ENCODE measurements around the gene UGT1A4. TPM values are rescaled to one million over a fixed set of nuclear protein-coding genes. Genes with fewer than 3 reads are reported as not detected.

Gene UGT1A4
- total RNA-seq, 2 donors from 2014 or later: 0.93 to 1.8 TPM

- no peak overlapping the region for H3K9ac ChIP-seq (ENCODE audit: low read depth in 2 of 2, low read length in 2 of 2)
- no peaks in the 10 kb centered on the region for H3K36me3 ChIP-seq
- DNase-seq: no peak
- no peak overlapping the region for H3K27ac ChIP-seq
- intact Hi-C loops (cut with DNase I): no loop called here
- H3K4me1 ChIP-seq: no peaks in the 10 kb centered on the region
- TF ChIP-seq CTCF (IDR thresholded peaks at IDR 0.05): no peak
- no peak overlapping the region for H3K4me3 ChIP-seq
- H3K27me3 ChIP-seq: no peaks in the 10 kb centered on the region
- no peaks in the 10 kb centered on the region for H3K9me3 ChIP-seq
Measured at GRCh38 chr2:233799716-233800115, 81.2 kb downstream of the UGT1A4 start.

- H3K9ac ChIP-seq (ENCODE audit: low read depth in 2 of 2, low read length in 2 of 2): no peak overlapping the region
- no peak overlapping the region for H3K4me3 ChIP-seq
- H3K36me3 ChIP-seq: no peaks in the 10 kb centered on the region
- no peak for DNase-seq
- H3K4me1 ChIP-seq: no peaks in the 10 kb centered on the region
- H3K27me3 ChIP-seq: no peaks in the 10 kb centered on the region
- intact Hi-C loops (cut with DNase I): no loop called here
- TF ChIP-seq CTCF (IDR thresholded peaks at IDR 0.05): no peak
- no peak overlapping the region for H3K27ac ChIP-seq
- H3K9me3 ChIP-seq: no peaks in the 10 kb centered on the region
Measured at GRCh38 chr2:233800208-233800607, 81.7 kb downstream of the UGT1A4 start.

- no peak overlapping the region for H3K4me3 ChIP-seq
- no peak overlapping the region for H3K27ac ChIP-seq
- intact Hi-C loops (cut with DNase I): no loop called here
- no peaks in the 10 kb centered on the region for H3K36me3 ChIP-seq
- TF ChIP-seq CTCF (IDR thresholded peaks at IDR 0.05): no peak
- no peak overlapping the region for H3K9ac ChIP-seq (ENCODE audit: low read depth in 2 of 2, low read length in 2 of 2)
- H3K9me3 ChIP-seq: no peaks in the 10 kb centered on the region
- H3K4me1 ChIP-seq: no peaks in the 10 kb centered on the region
- DNase-seq: no peak
- no peaks in the 10 kb centered on the region for H3K27me3 ChIP-seq
Measured at GRCh38 chr2:233801357-233802131, 83.0 kb downstream of the UGT1A4 start.

- Histone ChIP-seq H3K4me3 (no peak overlapping the region), H3K27me3 (no peaks in the 10 kb centered on the region), H3K27ac (no peak overlapping the region), H3K36me3 (no peaks in the 10 kb centered on the region), H3K9ac (ENCODE audit: low read depth in 2 of 2, low read length in 2 of 2) (no peak overlapping the region), H3K9me3 (no peaks in the 10 kb centered on the region), H3K4me1 (no peaks in the 10 kb centered on the region)
- intact Hi-C loops (cut with DNase I): no loop called here
- DNase-seq: peak; percentile 12
- TF ChIP-seq CTCF (IDR thresholded peaks at IDR 0.05): no peak
Measured at GRCh38 chr2:233802132-233802815, 83.7 kb downstream of the UGT1A4 start.

- Histone ChIP-seq H3K9ac (ENCODE audit: low read depth in 2 of 2, low read length in 2 of 2) (no peak overlapping the region), H3K4me3 (no peak overlapping the region), H3K36me3 (no peaks in the 10 kb centered on the region), H3K4me1 (no peaks in the 10 kb centered on the region), H3K27ac (no peak overlapping the region), H3K27me3 (no peaks in the 10 kb centered on the region), H3K9me3 (no peaks in the 10 kb centered on the region)
- intact Hi-C loops (cut with DNase I): no loop called here
- DNase-seq: peak; percentile 6
- TF ChIP-seq CTCF (IDR thresholded peaks at IDR 0.05): no peak
Measured at GRCh38 chr2:233803292-233803911, 84.9 kb downstream of the UGT1A4 start.

All from colonic mucosa (tissue), 4 donors.